Stimulated activated CD4-positive, alpha-beta T cell treated with anti-CD3 and anti-CD28 coated beads, Interleukin-15, amount 100 ng/mL, for 24 hours (primary cell): Measurements from ENCODE around the gene AMPD3.
"Not testable (repeated sequence)": the region's sequence is repeated elsewhere in the genome, so short reads cannot be mapped to it uniquely, and the experiment has no call there.

Source experiments
- DNase-seq: peaks from one replicate; pipeline ENCODE4 v3.0.0-alpha.2; 2020

AMPD3 gene

GRCh38 chr11:10454878-10455631, at the start of gene AMPD3:
Gene AMPD3 (plus strand): TSS chr11:10455264. CDS start chr11:10461520, 6,256 bp downstream.
- DNase-seq = peak; percentile 52

- peak; percentile 67 for DNase-seq
Observed at GRCh38 chr11:10405865-10406592, 49.0 kb upstream of the AMPD3 start.

DNA sequence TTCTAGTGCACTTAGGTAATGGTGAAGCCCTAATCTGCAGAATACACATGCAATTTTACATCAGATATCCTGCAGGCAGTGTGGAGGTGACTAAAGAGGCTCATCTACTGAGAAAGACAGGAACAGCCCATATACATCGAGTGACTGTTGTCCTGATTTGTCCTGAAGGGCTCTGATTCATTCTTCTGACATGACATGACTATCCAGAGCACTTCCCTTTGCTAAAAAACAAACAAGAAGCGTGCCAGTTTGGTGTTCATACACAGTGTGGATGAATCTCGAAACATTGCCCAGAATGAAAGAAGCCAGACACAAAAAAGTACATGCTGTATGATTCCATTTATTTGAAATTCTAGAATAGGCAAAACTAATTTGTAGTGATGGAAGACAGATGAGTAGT, 48.0 kb upstream of the AMPD3 start:
- no peak for DNase-seq

- no peak for DNase-seq
Observed at GRCh38 chr11:10407749-10408685, 47.0 kb upstream of the AMPD3 start.

DNA sequence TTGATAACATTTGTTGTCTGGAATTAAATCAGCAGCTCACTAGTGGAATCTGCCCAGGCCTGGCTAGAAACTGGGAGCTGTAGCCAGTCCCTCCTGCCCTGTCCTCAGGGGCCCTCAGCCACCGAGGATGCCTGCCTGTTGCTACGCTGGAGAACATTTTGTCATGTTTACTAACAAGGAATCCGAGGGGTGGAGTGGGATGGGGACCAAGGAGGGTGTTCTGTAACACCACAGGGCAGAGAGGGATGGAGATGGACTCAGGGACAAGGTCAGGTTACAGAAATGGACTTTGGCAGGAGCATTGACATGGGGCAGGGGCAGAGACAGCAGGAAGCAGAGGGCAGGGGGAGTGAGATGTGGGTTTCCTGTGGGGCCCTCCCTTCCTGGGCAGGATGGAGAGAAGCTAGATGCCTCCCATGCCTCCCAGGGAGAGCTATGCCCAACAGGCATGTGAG, 45.8 kb upstream of the AMPD3 start:
- no peak for DNase-seq

DNA sequence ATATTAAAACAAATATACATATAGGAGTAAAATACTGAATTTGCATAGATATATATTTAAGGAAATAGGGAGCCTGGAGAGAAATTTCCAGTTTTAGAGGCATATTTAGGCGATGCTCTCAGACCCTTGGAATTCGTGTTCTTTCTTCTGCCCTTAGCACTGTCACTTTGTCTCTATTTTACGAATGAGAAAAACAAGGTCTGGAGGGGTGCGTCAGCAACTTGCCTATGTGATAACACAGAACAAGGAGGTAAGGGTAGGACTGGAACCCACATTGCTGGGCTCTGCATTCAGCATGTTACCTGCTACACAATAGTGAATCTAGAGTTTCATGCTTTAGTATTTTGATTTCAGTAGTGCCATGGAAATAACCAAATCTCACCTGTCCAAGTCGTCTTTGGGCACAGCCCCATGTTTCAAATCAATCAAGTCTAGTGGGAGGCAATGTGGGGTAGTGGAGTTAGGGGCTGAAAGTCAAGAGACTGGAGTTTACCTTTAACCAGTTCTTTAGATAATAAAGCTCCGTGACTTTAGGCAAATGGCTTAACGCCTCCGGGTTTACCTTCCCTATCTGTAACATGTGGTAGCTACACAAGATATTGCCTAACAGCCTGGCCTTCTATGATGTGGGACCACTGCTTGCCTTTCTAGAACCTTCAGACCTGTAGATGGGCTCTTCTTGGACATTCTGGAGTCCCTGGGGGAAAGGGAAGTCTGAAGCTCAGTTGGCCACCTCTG, 44.8 kb upstream of the AMPD3 start:
- DNase-seq = no peak

DNA sequence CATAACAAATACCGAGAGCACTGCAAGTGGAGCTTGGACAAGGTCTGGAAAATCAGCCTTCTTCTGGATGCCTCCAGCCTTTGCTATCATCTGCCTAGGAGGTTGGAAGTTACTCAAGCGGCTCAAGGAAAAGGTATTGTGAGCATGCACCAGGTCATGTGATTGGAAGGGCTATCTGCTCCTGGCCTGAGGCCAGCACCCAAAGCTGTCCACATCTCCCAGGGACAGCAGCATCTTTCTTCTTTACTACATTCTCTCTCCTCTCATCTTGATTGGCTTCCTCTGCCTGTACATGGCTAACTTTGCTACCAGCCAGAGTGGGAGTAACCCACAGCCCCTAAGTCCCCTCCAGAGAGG, 44.2 kb upstream of the AMPD3 start:
- DNase-seq = no peak

- no peak for DNase-seq
Observed at GRCh38 chr11:10412266-10412665, 42.8 kb upstream of the AMPD3 start.

GRCh38 chr11:10413268-10413667, 41.8 kb upstream of the AMPD3 start:
- DNase-seq = peak; percentile 34

GRCh38 chr11:10414181-10414580, 40.9 kb upstream of the AMPD3 start:
- DNase-seq = no peak

- DNase-seq = peak; percentile 17
Observed at GRCh38 chr11:10414659-10415058, 40.4 kb upstream of the AMPD3 start.

DNA sequence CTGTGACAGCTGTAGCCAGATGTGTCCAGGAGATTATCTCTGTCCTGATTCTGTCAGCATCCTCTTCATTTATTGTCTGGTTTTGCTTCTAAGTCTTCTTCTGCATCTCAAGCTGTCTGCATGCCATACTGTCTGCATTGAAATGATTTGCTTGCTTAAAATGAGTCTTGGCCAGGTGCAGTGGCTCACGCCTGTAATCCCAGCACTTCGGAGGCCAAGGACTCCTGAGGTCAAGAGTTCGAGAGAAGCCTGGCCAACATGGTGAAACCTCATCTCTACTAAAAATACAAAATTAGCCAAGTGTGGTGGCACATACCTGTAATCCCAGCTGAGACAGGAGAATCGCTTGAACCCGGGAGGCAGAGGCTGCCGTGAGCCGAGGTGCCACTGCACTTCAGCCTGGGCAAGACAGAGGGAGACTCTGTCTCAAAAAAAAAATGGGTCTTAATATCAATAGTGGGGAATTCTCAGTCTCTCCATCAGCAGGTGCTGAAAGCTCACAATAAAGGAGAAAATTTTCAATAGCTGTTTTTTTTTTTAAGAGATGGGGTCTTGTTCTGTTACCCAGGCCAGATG, 39.2 kb upstream of the AMPD3 start:
- no peak for DNase-seq

- DNase-seq = no peak
Observed at GRCh38 chr11:10418259-10418949, 36.7 kb upstream of the AMPD3 start.

DNA sequence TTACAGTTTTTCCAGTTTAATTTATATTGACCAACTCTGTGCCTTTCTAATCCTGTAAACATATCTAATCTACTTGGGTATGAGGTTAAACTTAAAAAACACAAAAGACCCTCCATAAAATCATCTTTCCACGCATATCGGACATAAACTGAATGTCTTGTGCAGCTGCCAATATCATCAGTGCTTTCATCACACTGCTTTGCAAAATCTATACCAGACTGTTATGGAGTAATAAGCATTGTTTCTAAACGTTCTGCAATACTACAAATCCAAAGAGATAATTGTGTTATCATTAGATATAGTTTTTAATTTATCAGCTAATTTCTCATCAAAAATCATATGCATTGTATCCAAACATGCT, 36.1 kb upstream of the AMPD3 start:
- no peak for DNase-seq

GRCh38 chr11:10426475-10426874, 28.6 kb upstream of the AMPD3 start:
- no peak for DNase-seq

DNA sequence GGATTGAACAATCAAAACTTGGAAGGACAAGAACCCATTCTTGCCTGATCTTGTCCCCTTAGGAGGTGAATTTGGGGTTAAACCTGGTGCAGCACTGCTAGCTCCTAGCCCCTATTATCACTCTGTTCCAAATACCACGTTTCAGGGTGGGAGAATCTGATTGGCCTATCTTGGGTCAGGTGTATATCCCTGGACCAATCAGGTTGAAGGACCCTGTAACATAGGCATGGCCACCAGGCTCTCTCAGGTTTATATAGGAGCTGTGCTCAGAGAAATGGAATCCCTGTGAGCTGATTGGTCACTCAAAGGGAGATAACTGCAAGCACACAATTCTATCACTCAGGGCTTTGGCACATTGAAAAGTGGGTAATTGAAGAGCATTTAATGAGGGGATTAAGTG, 26.6 kb upstream of the AMPD3 start:
- DNase-seq = no peak

DNA sequence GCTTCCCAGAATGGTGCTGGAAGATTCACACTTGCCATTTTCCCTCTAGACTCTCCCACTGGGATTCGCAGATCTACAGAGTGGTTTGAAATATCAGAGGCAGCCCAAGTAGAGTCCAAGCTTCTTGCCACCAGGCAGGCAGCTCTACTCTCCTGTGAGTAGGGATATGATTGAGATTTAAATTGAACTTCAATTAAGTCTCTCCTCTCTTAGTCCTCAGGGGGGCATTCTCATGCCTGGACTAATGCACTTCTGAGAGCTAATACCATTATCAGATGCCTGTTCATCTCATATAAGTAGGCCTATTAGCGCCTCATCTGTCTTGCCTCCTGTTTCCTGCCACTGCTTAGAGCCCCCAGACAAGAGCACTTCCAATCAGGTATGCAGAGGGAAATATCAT, 25.5 kb upstream of the AMPD3 start:
- DNase-seq = no peak

DNA sequence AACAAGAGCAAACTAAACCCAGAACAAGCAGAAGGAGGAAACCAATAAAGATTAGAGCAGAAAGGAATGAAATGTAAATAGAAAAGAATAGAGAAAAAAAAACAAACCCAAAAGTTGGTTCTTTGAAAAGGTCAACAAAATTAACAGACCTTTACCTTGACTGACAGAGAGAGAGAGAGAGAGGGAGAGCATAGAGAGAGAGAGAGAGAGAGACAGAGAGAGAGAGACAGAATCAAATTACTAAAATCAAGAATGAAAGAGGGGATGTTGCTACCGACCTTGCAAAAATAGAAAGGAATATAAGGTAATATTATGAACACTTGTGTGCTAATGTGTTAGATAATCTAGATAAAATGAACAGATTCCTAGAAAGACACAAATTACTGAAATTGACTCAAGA, 22.6 kb upstream of the AMPD3 start:
- DNase-seq = no peak

GRCh38 chr11:10432971-10433370, 22.1 kb upstream of the AMPD3 start:
- DNase-seq = no peak

DNA sequence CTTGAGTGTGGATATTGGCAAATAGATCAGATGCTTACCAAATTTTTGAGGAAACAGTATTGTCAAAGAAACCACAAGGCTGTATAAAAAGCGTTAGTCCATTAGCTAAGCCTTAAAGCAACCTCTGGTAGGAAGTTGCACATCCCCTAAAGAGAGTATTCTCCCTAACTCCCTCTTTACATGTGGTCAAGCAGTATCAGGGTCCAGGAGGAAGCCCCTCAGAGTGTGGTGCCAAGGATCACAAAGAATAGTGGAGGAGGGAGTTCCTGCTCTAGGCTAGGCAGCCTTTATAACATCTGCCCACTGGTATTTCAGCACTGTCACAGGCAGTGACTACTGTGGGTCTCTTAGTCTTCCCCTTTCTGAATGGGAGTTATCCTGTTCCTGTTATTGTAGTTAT, 18.8 kb upstream of the AMPD3 start:
- no peak for DNase-seq

DNA sequence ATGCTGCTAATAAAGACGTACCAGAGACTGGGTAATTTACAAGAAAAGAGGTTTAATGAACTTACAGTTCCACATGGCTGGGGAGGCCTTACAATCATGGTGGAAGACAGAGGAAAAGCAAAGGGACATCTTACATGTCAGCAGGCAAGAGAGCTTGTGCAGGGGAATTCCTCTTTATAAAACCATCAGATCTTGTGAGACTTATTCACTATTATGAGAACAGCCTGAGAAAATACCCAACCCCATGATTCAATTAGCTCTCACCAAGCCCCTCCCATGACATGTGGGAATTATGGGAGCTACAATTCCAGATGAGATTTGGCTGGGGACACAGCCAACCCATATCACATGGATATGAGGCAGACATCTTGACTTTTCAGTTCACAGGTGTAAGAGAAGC, 18.4 kb upstream of the AMPD3 start:
- not testable (repeated sequence) for DNase-seq

DNA sequence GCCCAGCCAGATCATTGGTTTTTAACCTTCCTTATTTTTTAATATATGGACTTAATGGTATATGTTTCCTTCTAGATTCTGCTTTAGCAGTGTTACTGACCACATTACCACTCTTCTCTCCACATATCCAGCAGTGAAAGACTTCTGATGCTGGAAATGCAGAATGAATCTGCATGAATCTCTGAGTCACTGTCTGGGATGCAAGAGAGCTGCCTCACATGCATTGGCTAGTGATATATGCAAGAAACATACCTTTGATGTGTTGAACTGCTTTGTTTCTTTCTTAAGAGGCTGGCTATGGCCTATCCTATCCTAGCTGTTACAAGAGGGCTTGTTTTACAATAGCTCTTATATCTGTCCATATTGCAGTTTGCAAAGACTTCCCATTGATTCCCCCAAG, 16.6 kb upstream of the AMPD3 start:
- no peak for DNase-seq
